GM19240 (cell line): ENCODE measurements around the gene DDX28.
"Not testable (repeated sequence)": the region's sequence is repeated elsewhere in the genome, so short reads cannot be mapped to it uniquely, and the experiment has no call there.

Experiments
- DNase-seq: peaks from one replicate; pipeline ENCODE4 v3.0.0; 2011; ENCODE audit warnings: low spot score; ENCODE audit not compliant: insufficient read length

The DDX28 gene

GRCh38 chr16:67998231-67998778 lies 24.7 kb downstream of the DDX28 start:
- DNase-seq = not testable (repeated sequence)

DNA sequence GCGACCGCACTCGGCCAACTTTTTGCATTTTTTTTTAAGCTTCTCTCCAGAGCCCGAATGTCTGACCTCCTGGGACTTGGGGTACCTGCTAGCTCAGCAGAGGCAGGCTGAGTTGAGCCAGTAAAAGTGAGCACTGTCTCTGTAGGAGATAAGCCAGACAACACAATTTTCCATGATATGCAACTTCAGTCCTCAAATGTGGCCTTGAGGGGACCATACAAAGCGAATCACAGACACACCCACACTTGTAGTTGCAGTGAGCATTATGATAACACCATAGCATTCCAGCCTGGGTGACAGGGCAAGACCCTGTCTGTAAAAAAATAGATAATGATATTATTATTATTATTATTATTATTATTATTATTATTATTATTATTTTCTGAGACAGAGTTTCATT lies 26.4 kb downstream of the DDX28 start:
- DNase-seq = no peak

- no peak for DNase-seq
These were observed 27.6 kb downstream of the DDX28 start for GRCh38 chr16:67995423-67995822.

DNA sequence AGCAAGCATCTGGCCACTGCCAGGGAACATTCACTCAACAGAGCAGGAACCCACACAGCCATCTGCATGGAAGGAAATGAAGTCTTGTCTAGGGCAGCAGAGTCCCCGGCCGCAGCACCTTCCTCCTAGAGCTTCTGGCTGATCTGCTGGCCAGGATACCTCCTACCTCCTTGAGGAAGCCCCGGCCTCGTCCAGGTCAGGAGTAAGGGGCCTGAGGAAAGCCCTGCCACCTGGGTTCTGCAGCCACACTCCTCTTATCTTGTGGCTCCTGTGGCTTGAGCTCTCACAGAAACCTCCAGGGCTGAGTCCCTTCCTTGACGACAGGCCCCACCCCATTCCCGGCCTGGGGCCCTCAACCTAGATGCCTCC lies 29.0 kb downstream of the DDX28 start:
- not testable (repeated sequence) for DNase-seq

DNA sequence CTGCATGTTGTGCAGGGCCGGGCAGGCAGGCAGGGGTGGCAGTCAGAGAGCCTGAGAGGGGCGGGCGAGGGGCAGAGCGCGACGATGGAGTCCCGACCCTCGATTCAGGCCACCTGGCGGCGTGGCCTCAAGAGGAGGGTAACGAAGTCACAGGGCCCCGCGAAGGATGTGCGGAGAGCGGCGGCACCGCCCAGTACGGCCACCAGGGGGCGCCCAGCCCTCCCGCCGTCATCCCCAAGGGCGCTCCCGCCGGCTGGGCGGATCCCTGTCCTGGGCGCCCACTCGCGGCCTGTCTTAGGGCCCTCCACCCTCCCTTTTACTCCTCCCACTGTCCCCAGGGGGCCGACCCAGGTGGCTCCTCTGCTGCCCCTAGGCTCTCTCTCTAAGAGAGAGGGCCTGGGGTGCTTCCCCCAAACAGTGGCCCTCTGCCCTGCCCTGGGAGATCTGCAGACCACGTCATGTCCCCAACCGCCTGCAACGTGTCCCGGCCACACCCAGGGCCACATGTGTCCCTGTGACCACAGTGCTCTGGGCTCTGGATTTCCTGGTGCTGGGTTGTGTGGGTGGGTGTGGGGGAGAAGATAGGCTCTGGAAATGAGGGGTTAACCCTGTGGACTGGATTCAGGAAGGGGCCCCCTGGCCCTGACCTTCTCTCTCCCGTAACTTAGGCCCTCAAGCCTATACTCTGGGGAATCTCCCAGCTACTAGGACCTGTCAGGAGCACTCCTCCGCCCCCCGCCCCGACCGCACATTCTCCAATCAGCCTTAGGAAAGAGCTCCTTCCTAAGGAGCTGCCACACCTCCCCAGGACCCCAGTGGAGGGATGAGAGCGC lies 29.6 kb downstream of the DDX28 start:
- DNase-seq = peak; percentile 82

GRCh38 chr16:67992661-67993206 lies 30.3 kb downstream of the DDX28 start:
- DNase-seq = no peak

DNA sequence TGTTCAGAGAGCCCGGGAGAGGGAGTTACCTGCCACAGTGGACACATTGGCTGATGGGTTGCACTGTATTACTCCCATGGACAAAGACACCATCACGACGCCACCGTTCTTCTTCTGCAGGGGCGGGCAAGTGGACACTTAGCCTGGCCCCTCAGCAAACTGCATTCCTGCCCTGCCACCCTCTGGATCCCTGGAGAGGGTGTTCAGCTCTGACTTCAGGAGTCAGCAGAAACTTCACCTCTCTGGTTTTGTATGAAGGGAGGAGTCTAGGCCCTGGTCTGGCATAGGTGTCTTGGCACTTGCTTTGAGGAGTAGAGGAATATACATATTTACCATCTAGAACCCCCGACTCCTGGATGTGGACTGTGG lies 33.0 kb downstream of the DDX28 start:
- DNase-seq = no peak

DNA sequence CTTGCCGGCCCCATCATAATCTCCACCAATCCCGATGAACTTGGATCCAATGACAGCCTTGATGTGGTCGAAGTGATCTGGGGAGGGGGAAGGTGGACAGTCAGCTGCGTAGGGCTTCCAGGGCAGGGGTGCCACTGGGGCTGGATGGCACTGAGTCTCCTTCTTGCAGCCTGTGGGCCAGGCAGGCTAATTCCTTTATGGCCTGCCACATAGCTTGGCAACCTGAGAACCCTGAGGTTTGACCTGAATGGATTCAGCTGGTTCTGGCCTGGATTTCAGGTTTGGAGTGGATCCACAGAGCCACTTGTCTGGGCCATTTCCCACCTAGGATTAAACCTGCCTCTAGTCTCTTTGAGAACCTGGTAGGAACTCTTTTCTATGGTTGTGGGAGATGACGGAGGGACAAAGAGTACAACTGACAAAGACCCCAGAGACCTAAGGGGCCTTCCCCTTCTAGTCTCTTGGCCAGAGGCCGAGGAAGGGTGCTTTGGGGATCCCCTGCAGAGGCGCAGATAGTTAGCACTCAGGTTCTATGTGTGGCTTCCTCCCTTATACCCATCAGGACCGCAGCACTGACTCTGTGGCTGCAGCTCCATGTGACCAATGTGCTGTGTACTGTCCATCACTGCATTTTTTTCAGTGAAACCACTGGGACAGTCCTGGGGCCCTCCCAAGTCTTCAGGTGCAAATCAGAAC lies 33.6 kb downstream of the DDX28 start:
- no peak for DNase-seq

DNA sequence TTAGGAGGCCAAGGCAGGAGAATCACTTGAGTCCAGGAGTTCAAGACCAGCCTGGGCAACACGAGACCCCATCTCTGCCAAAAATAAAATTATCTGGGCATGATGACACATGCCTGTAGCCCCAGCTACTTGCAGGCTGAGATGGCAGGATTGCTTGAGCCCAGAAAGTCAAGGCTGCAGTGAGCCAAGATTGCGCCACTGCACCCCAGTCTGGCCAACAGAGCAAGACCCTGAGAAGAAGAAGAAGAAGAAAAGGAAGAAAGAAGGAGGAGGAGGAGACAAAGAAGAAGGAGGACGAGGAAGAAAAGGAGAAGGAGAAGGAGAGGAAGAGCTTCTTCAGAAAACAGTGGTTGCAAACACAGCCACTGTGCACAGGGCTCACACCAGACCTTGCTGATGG lies 34.4 kb downstream of the DDX28 start:
- DNase-seq = no peak

DNA sequence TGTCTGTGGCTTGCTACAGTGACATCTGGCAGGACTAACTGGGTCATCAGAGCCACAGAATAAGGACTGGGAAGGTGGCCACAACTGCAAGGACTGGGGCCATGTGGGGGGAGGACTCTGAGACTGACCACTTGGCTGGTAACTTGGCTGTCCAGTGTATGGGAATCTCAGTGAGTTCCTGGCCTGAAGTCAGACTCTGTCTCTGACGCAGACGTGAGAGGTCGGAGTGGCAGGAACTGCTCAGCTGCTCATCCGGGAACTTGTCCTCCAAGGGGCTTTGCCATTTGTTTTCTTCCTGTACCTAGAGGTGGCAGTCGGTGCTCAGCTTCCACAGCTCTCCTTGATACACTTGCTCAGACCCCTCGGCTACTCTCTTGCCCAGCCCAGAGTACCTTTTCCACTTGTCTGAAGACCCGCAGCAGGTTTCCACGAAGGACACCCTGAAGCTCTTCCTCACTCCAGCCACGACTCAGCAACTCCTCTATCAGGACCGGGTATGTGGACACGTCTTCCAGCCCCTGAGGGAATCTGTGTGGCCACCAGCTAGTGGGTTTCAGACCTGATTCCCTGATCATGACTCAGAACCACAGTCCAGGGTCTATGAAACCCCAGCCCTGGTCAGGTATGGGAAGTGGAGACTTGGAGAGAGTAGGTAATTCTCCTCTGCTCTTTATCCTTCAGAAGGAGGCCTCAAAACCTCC lies 35.4 kb downstream of the DDX28 start:
- no peak for DNase-seq

DNA sequence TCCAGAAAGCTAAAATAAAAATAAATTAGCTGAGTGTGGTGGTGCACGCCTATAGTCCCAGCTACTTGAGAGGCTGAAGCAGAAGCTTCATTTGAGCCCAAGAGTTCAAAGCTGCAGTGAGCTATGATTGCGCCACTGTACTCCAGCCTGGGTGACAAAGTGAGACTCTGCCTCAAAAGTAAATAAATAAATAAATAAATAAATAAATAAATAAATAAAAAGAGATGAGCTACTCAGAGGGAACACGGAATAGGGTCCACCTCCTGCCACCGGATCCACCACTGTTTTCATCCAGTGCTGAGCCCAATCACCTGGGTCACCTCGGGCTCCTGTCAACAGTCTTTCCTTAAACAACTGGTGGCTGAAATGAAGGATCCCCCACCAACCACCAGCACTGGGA lies 36.1 kb downstream of the DDX28 start:
- DNase-seq = no peak

DNA sequence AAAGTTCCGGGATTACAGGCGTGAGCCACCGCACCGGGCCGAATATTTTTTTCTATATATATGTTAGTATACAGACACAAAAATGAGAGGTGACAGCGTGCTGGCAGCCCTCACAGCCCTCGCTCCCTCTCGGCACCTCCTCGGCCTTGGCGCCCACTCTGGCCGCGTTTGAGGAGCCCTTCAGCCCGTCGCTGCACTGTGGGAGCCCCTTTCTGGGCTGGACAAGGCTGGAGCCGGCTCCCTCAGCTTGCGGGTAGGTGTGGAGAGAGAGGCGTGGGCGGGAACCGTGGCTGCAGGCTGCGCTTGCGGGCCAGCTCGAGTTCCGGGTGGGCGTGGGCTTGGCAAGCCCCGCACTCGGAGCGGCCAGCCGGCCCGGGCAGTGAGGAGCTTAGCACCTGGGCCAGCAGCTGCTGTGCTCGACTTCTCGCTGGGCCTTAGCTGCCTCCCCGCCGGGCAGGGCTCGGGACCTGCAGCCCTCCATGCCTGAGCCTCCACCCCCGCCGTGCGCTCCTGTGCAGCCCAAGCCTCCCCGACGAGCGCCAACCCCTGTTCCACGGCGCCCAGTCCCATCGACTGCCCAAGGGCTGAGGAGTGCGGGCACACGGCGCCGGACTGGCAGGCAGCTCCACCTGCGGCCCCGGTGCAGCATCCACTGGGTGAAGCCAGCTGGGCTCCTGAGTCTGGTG lies 40.9 kb downstream of the DDX28 start:
- DNase-seq = no peak

GRCh38 chr16:67979955-67980678 lies 42.9 kb downstream of the DDX28 start, which contains the start of gene DPEP3:
Gene DPEP3 (minus strand): TSS chr16:67980499. CDS start chr16:67980380, 119 bp downstream.
- no peak for DNase-seq

DNA sequence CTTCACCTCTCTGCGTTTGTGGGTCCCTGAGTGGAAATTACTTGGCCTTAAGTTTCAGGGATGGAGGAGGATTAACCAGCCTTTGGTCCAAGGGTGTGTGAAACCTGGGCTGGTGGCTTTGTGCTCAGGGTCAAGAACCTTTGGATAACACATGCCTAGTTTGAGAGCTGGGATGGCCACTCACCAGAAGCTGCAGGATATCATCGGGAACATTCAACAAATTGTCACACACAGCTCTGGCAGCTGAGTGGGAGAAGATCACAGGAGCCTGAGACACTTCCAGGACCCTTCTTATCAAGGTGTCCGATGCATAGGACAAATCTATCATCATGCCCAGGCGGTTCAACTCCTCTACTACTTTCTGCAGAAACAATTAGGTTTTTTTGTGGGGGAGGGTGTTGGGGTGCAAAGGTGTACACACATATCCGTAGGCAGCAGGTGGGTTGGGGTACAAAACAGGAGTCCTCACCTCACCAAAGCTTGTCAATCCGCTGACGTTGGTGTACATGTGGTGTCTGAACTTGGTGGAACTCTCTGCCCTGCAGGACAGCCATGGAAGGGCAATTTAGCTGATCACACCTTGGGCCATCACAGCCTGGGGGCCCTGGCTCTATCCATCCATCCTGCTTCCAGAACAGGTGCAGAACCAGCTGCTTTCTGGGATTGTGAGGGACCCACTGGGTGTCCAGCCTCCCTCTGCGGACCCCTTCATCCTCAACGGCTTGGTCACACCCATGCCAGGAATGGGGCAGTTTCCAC lies 45.4 kb downstream of the DDX28 start:
- DNase-seq = no peak

DNA sequence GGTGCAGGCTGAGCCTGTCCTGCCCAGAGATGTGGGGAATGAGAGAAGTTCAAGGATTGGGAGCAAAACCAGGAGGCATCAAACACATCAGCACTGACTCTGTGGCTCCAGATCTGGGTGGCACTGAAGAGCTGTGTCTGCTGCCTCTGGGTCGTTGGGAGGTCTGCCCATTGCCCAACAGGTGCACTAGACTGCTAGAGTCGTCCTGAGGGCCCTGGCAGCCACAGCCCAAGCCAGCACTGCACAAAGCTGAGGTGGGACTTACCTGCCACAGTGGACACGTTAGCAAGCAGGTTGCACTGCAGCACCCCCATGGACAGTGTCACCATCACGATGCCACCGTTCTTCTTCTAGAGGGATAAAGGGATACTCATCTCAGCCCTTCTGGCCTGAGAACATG lies 46.0 kb downstream of the DDX28 start:
- no peak for DNase-seq

GRCh38 chr16:67976205-67976604 lies 46.8 kb downstream of the DDX28 start:
- DNase-seq = no peak

DNA sequence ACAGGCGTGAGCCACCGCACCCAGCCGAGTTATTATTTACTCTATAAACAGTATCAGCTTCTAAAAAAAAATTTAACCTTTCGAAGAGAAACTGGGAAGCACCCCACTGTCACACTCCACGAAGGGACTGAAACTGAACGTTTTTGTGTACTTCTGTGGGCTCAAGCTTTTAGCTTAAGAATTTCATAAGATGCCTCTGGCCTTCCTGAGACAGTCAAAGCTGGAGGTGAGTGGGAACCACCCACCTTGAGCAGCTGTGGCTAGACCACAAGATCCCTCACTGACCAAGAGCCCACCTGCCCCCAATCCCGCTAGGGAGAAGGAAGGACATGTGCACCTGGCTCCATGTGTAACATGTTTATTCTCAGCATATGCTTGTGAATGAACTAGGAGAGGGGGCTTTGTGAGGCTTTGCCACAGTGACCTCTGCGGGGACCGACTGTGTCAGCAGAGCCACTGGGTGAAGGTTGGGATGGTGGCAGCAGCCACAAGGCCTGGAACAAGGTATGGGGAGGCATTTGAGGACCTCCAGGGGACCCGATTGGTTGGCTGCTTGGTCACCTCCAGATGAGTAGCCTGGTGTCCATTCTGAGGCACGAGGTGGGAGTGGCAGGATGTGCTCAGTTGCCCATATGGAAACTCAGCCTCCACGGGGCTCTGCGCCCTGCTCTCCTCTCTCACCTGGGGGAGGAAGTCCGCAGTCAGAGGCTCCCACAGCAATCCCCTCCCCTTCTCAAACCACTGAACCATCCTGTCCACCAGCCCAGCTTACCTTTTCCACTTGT lies 47.5 kb downstream of the DDX28 start:
- no peak for DNase-seq

GRCh38 chr16:67972285-67972684 lies 50.7 kb downstream of the DDX28 start:
- DNase-seq = not testable (repeated sequence)

DNA sequence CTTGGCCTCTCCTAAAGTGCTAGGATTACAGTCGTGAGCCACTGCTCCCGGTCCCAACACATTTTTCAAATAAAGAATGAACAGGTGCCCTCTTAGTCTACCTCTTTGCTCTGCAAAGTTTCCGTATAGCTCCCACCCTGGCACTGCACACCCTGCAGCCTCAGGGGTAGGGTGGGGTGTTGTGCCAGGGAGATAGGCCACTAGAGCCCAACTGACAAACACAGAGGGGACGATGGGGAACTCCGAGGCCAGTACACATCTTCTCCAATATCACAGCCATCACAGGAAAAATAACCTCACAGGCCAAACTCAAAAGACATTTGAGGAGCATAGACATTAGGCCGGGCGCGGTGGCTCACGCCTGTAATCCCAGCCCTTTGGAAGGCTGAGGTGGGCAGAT lies 51.9 kb downstream of the DDX28 start:
- DNase-seq = no peak
